Mesothelial cell of epicardium (in vitro differentiated cells): ENCODE results near the gene CHST7. TPM values are rescaled to one million over a fixed set of nuclear protein-coding genes. Genes with fewer than 3 reads are reported as not detected.

Source experiments
- DNase-seq, 2 experiments: peaks; one replicate each; pipeline ENCODE4 v3.0.0; 2021; ENCODE audit warnings: low spot score in 2 of 2; ENCODE audit not compliant: unreplicated experiment in 2 of 2
- H3K27ac Mint-ChIP-seq: 2 replicates; pipeline ENCODE4 v1.8.0; 2021; ENCODE audit warnings: mixed read lengths
- H3K27me3 Mint-ChIP-seq: 2 replicates; pipeline ENCODE4 v1.8.0; 2021; ENCODE audit warnings: low read depth, mixed read lengths
- H3K36me3 Mint-ChIP-seq: 2 replicates; pipeline ENCODE4 v1.8.0; 2021; ENCODE audit warnings: mixed read lengths
- H3K4me1 Mint-ChIP-seq: 2 replicates; pipeline ENCODE4 v1.8.0; 2021; ENCODE audit warnings: mixed read lengths
- H3K4me3 Mint-ChIP-seq: 2 replicates; pipeline ENCODE4 v1.8.0; 2021; ENCODE audit warnings: mild to moderate bottlenecking, moderate library complexity, mixed read lengths
- H3K9me3 Mint-ChIP-seq: 2 replicates; pipeline ENCODE4 v1.8.0; 2021; ENCODE audit warnings: mixed read lengths
- total RNA-seq: library from RNA; stranded (reverse); gene quantifications from 3 replicates; pipeline ENCODE4 v1.2.1, GENCODE V29; 2021
- TF ChIP-seq, protein P1 (sequence below): fragments of 200-600 bp; sonication (generic); IDR thresholded peaks from one replicate; pipeline ENCODE4 v1.5.0; 2021; ENCODE audit warnings: antibody characterized with exemption; ENCODE audit not compliant: unreplicated experiment

CHST7 gene
- total RNA-seq, 1 donor from 2014 or later, result 0.40 TPM

DNA sequence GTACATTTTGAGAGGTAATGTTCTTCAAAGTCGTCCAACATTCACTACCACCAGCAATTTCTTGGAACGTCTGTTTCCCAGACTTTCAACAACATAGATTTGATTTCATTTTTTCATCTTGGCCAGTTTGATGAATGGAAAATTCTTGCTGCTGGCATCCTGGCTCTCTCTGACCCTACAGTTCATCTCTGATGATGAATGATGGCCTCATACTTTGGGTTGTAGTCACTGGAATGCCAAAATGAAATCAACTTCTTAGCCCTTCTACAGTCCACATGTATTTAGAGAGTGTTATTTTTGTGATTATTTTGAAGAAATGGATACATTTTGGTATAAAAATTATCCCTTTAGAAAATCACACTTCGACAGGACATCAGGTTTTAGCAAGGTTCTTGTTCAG is 8.8 kb downstream of the CHST7 start:
- Mint-ChIP-seq H3K27ac (no peak overlapping the region), H3K4me1 (peaks cover 19% of the 10 kb centered on the region), H3K36me3 (peaks cover 2% of the 10 kb centered on the region), H3K4me3 (no peak overlapping the region), H3K9me3 (peaks cover 20% of the 10 kb centered on the region), H3K27me3 (peaks cover under 1% of the 10 kb centered on the region)
- DNase-seq, result no peak
- TF ChIP-seq, protein P1, sequence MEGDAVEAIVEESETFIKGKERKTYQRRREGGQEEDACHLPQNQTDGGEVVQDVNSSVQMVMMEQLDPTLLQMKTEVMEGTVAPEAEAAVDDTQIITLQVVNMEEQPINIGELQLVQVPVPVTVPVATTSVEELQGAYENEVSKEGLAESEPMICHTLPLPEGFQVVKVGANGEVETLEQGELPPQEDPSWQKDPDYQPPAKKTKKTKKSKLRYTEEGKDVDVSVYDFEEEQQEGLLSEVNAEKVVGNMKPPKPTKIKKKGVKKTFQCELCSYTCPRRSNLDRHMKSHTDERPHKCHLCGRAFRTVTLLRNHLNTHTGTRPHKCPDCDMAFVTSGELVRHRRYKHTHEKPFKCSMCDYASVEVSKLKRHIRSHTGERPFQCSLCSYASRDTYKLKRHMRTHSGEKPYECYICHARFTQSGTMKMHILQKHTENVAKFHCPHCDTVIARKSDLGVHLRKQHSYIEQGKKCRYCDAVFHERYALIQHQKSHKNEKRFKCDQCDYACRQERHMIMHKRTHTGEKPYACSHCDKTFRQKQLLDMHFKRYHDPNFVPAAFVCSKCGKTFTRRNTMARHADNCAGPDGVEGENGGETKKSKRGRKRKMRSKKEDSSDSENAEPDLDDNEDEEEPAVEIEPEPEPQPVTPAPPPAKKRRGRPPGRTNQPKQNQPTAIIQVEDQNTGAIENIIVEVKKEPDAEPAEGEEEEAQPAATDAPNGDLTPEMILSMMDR, result no peak

DNA sequence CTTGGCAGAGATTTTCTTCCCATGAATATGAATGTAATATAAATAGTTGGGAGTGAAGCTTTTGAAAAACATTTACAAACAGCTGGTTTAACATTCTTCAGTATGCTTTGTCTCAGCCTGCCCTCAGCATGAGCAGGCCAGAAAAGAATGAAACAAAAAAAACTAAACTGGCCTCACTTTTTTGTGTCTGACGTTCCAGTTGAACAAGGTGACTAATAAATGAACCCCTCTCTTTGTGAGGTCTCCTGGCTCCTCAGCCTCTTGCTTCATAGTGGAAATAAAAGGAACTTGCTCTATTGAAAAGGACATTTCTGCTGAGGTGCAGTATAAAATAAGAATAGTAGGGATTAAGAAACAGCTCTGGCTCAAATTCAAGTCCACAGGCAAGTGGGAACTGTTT is 9.4 kb downstream of the CHST7 start:
- TF ChIP-seq, protein P1, result no peak
- DNase-seq, result no peak
- peaks cover 2% of the 10 kb centered on the region for H3K36me3 Mint-ChIP-seq
- H3K4me1 Mint-ChIP-seq, result peaks cover 23% of the 10 kb centered on the region
- H3K9me3 Mint-ChIP-seq, result peaks cover 20% of the 10 kb centered on the region
- H3K4me3 Mint-ChIP-seq, result no peak overlapping the region
- no peaks in the 10 kb centered on the region for H3K27me3 Mint-ChIP-seq
- H3K27ac Mint-ChIP-seq, result peak overlapping the region; percentile 43

DNA sequence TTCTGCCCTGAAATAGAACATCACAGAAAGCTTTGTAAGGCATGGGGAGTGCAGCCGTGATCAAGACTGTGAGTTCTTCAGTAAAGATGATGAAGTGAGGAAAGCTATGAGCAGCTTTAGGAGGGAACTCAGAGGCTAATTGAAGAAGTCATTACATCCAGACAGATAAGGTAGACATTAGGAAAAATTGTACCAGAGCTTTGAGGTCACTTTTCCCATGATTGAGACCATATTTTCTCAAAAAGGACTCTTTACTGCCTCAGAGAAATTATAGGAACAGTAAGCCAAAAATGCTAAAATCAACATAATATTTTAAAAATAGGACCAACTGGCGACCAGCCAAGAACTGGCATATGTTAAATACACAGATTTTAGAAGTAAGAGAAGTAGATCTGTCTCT is 11.2 kb downstream of the CHST7 start:
- H3K36me3 Mint-ChIP-seq, result peaks cover 2% of the 10 kb centered on the region
- H3K27ac Mint-ChIP-seq, result no peak overlapping the region
- H3K9me3 Mint-ChIP-seq, result peaks cover 17% of the 10 kb centered on the region
- no peak for DNase-seq
- H3K4me1 Mint-ChIP-seq, result peaks cover 28% of the 10 kb centered on the region
- TF ChIP-seq, protein P1, result no peak
- no peak overlapping the region for H3K4me3 Mint-ChIP-seq
- no peaks in the 10 kb centered on the region for H3K27me3 Mint-ChIP-seq

DNA sequence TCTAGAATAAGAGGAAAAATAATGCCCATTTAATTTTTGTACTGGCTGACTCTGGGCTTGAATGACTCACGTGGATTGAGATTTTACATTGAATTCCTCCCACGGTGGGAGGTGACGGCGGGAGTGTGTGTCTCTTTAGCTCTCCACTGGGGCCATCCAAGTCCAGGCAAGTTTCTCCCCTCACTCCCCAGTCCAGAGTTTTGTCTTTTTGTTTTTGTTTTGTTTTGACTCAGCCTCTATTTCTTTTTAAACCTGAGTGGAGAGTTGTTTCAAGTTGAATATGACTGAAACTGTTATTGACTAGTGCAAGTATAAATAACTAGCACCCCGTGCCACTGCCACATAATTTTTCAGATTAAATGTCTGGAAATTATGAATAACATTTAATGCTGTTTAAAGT is 13.6 kb downstream of the CHST7 start:
- H3K27ac Mint-ChIP-seq, result no peak overlapping the region
- H3K9me3 Mint-ChIP-seq, result peaks cover 9% of the 10 kb centered on the region
- TF ChIP-seq, protein P1, result no peak
- no peaks in the 10 kb centered on the region for H3K36me3 Mint-ChIP-seq
- no peaks in the 10 kb centered on the region for H3K27me3 Mint-ChIP-seq
- no peak overlapping the region for H3K4me3 Mint-ChIP-seq
- H3K4me1 Mint-ChIP-seq, result peaks cover 26% of the 10 kb centered on the region
- no peak for DNase-seq

DNA sequence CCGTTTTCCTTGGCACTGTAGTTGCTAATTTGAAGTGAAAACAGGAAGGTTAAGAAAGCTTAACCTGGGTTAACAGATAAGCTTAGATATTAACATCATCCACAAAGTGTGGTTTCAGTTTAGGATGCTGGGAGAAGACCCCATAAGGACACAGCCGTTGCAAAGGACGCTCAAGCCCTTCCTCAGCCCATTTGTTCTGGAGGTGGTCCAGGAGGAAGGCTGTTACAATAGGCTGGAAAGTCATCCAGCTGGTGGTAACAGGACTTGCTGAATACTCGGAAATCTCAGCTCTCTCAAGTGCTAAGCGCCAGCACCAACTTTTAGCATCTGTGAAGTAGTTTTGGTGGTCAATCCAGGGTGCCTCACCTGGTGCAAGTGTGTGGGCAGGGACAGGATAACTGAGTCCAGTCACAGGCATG is 14.2 kb downstream of the CHST7 start:
- H3K4me1 Mint-ChIP-seq, result peaks cover 20% of the 10 kb centered on the region
- H3K27me3 Mint-ChIP-seq, result no peaks in the 10 kb centered on the region
- no peak overlapping the region for H3K4me3 Mint-ChIP-seq
- H3K9me3 Mint-ChIP-seq, result peaks cover 11% of the 10 kb centered on the region
- no peaks in the 10 kb centered on the region for H3K36me3 Mint-ChIP-seq
- H3K27ac Mint-ChIP-seq, result peak overlapping the region; percentile 66
- DNase-seq, result no peak
- TF ChIP-seq, protein P1, result no peak

DNA sequence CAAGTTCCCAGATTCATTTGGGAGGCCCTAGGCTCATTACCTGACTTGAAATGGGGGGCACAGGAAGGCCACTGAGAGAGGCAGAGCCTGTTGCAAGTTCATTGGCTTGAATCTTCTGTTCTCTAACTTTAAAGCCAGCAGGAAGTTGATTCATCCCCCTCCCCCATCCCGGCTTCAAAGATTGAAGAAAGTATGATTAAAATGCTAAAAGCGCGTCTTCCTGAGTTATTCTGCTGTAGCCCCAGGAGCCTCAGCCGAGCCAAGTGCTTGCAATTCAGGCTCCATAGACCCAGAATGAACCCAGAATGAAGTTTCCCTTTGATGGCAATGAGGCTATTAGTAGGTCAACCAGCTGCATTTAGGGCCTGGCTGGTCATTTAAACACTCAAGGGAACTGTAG is 14.7 kb downstream of the CHST7 start:
- Mint-ChIP-seq H3K9me3 (peaks cover 13% of the 10 kb centered on the region), H3K27ac (peak overlapping the region; percentile 66), H3K4me1 (peaks cover 15% of the 10 kb centered on the region), H3K27me3 (no peaks in the 10 kb centered on the region), H3K4me3 (no peak overlapping the region), H3K36me3 (no peaks in the 10 kb centered on the region)
- DNase-seq, result no peak
- TF ChIP-seq, protein P1, result no peak
